GM19193 (cell line): Measurements from ENCODE around the gene DDR1.

Source experiments
- POLR2A ChIP-seq: IDR thresholded peaks from 4 replicates; pipeline ENCODE4 v1.6.1; 2011; ENCODE audit not compliant: insufficient read depth, insufficient read length; ENCODE audit errors: extremely low read depth

Gene DDR1

GRCh38 chr6:30885999-30886896, 1.9 kb downstream of the DDR1 start:
- no peak for TF ChIP-seq POLR2A

- no peak for TF ChIP-seq POLR2A
Observed at GRCh38 chr6:30886897-30887255, 2.6 kb downstream of the DDR1 start.

GRCh38 chr6:30887901-30888815, 3.8 kb downstream of the DDR1 start:
- no peak for TF ChIP-seq POLR2A

DNA sequence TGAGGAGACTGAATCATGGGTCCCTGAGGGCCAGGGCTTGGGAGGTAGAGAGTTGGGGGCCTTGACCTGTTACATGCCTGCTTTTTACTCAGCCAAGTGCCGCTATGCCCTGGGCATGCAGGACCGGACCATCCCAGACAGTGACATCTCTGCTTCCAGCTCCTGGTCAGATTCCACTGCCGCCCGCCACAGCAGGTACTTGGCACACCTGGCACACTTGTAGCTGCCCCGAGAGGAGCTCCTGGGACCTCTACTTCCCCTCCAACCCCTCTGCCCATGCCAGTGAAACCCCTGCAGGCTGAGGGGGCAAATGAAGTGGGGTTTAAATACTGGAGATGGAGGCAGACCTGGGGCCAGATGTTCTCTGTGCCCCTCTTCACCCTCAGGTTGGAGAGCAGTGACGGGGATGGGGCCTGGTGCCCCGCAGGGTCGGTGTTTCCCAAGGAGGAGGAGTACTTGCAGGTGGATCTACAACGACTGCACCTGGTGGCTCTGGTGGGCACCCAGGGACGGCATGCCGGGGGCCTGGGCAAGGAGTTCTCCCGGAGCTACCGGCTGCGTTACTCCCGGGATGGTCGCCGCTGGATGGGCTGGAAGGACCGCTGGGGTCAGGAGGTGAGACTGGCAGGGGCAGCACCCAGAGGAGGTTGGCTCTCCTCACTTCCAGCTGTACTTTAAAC, 4.6 kb downstream of the DDR1 start:
- no peak for TF ChIP-seq POLR2A

- no peak for TF ChIP-seq POLR2A
Observed at GRCh38 chr6:30889496-30889885, 5.2 kb downstream of the DDR1 start.

DNA sequence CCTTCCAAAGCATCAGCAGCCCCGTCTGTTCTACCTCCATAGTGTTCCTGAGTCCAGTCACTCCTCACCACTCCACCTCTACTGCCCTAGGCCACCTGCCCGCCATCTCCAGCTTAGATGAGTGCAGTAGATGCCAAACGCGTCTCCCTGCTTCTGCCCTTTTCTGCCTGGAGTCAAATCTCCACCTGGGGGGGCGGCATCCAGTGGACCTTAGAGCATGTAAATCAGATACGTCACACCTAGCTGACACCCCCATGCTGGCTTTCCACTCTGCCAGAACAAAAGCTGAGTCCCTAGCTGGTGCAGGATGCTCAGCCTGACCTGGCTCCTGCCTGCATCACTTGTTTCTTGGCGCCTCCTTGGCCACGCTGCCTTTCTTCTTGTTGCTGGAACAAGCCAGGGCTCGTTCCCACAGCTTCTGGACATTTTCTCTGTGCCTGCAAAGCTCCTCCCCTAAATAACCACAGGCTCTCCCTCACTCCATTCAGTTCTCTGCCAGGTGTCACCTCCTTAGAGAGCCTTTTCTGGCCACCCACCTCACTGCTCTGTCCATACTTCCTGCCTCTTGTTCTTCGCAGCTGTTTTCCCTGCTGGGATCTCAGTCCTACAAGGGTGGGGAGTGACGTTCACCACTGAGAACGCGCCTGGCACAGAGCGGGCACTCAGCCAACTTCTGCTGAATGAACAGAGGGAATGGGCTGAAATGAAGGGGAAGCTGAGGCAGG, 5.8 kb downstream of the DDR1 start:
- no peak for TF ChIP-seq POLR2A

GRCh38 chr6:30890646-30891449, 6.5 kb downstream of the DDR1 start:
- TF ChIP-seq POLR2A: no peak

- TF ChIP-seq POLR2A: no peak
Observed at GRCh38 chr6:30891450-30891723, 7.1 kb downstream of the DDR1 start.

GRCh38 chr6:30891816-30892538, 7.7 kb downstream of the DDR1 start:
- no peak for TF ChIP-seq POLR2A

GRCh38 chr6:30893001-30893591, 8.8 kb downstream of the DDR1 start:
- no peak for TF ChIP-seq POLR2A

DNA sequence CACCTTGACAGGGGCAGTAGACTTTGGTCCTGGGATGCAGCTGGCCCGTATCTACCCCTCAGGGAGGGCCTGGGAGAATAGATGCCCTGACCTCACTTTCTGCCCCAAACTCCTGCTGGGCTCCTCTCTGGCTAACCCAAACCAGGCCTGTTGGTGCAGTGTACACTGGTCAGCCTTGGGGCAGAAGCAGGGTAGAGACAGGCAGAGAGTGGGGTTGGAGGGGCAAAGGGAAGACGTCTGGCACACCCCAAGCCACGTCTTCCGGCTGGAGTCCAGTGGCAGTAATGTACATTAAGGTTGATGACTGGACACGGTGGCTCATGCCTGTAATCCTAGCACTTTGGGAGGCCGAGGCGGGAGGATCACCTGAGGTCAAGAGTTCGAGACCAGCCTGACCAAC, 9.3 kb downstream of the DDR1 start:
- no peak for TF ChIP-seq POLR2A

GRCh38 chr6:30894381-30894780, 10.1 kb downstream of the DDR1 start:
- no peak for TF ChIP-seq POLR2A

- TF ChIP-seq POLR2A: no peak
Observed at GRCh38 chr6:30894935-30895334, 10.6 kb downstream of the DDR1 start.
